Sigmoid colon (tissue), 4 donors: ENCODE measurements around the gene ABHD8.
A peak's percentile ranks its signal among the peaks of the same experiment; 100 is the strongest.

Experiments used
- CTCF ChIP-seq, 4 experiments: fragments of 450-650 bp in 3 of 4; fragments of 200-600 bp in 1 of 4; IDR thresholded peaks; one replicate each; pipeline ENCODE4 v1.5.1; 2016 to 2019; ENCODE audit warnings: antibody characterized with exemption in 4 of 4, mild to moderate bottlenecking in 3 of 4, moderate library complexity in 2 of 4
- EP300 ChIP-seq, 4 donors: sonication (generic); formaldehyde crosslinking; IDR thresholded peaks; one replicate each; pipeline ENCODE4 v1.6.1; 2017; ENCODE audit warnings: antibody characterized with exemption in 4 of 4
- POLR2A ChIP-seq, 2 donors: fragments of 450-650 bp; IDR thresholded peaks; one replicate each; pipeline ENCODE4 v1.6.1; 2016; ENCODE audit warnings: antibody characterized with exemption in 2 of 2, mild to moderate bottlenecking in 2 of 2, moderate library complexity in 2 of 2

GRCh38 chr19:17266975-17267788 lies 36.0 kb downstream of the ABHD8 start, which contains the start of gene BABAM1:
- no peak for TF ChIP-seq CTCF (IDR thresholded peaks at IDR 0.05)
- TF ChIP-seq POLR2A (IDR thresholded peaks at IDR 0.05), result peak in 1 of 2 donors; percentile 7
- TF ChIP-seq EP300 (IDR thresholded peaks at IDR 0.05), result no peak
